A549 (cell line): ENCODE measurements around the gene IQCB1.

Source experiments
- KDM1A ChIP-seq: fragments of 200-600 bp; sonication (generic); IDR thresholded peaks from 2 replicates; pipeline ENCODE4 v1.6.1; 2016; ENCODE audit warnings: low read depth, mild to moderate bottlenecking
- NR3C1 ChIP-seq: fragments of >200 bp; sonication (Bioruptor Twin); formaldehyde crosslinking; IDR thresholded peaks from 3 replicates; pipeline ENCODE4 v1.6.1; 2017
- POLR2A ChIP-seq: IDR thresholded peaks from 2 replicates; pipeline ENCODE4 v1.6.1; 2012; ENCODE audit warnings: mild to moderate bottlenecking, low read length
- TF ChIP-seq, protein P1 (sequence below): fragments of >200 bp; sonication (Bioruptor Twin); formaldehyde crosslinking; IDR thresholded peaks from 3 replicates; pipeline ENCODE4 v1.5.1; 2016
- TF ChIP-seq, protein P2 (sequence below): fragments of 200-600 bp; sonication (generic); IDR thresholded peaks from 2 replicates; pipeline ENCODE4 v1.6.1; 2016; ENCODE audit warnings: antibody characterized with exemption, mild to moderate bottlenecking, moderate library complexity

DNA sequence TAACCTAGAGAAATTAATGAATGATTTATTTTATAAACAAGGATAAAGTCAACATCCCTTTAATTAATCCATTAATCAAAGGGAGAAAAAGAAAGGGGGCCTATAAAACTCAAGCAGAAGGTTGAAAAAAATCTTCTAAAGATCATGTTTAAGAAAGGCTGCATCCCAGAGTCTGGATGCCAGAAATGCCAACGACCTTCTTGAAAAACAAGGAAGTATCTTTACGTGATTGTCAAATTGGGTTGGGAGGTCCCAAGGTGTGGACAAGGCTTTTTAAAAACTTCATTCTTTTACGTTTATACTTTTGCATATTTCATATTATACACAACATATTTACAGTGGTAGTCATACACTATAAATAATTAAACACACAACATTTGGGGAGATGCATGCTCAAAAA is 86.9 kb downstream of the IQCB1 start:
- TF ChIP-seq, protein P1, sequence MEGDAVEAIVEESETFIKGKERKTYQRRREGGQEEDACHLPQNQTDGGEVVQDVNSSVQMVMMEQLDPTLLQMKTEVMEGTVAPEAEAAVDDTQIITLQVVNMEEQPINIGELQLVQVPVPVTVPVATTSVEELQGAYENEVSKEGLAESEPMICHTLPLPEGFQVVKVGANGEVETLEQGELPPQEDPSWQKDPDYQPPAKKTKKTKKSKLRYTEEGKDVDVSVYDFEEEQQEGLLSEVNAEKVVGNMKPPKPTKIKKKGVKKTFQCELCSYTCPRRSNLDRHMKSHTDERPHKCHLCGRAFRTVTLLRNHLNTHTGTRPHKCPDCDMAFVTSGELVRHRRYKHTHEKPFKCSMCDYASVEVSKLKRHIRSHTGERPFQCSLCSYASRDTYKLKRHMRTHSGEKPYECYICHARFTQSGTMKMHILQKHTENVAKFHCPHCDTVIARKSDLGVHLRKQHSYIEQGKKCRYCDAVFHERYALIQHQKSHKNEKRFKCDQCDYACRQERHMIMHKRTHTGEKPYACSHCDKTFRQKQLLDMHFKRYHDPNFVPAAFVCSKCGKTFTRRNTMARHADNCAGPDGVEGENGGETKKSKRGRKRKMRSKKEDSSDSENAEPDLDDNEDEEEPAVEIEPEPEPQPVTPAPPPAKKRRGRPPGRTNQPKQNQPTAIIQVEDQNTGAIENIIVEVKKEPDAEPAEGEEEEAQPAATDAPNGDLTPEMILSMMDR, result no peak
- TF ChIP-seq POLR2A, result no peak
- TF ChIP-seq NR3C1, result no peak
- no peak for TF ChIP-seq KDM1A
- TF ChIP-seq, protein P2, sequence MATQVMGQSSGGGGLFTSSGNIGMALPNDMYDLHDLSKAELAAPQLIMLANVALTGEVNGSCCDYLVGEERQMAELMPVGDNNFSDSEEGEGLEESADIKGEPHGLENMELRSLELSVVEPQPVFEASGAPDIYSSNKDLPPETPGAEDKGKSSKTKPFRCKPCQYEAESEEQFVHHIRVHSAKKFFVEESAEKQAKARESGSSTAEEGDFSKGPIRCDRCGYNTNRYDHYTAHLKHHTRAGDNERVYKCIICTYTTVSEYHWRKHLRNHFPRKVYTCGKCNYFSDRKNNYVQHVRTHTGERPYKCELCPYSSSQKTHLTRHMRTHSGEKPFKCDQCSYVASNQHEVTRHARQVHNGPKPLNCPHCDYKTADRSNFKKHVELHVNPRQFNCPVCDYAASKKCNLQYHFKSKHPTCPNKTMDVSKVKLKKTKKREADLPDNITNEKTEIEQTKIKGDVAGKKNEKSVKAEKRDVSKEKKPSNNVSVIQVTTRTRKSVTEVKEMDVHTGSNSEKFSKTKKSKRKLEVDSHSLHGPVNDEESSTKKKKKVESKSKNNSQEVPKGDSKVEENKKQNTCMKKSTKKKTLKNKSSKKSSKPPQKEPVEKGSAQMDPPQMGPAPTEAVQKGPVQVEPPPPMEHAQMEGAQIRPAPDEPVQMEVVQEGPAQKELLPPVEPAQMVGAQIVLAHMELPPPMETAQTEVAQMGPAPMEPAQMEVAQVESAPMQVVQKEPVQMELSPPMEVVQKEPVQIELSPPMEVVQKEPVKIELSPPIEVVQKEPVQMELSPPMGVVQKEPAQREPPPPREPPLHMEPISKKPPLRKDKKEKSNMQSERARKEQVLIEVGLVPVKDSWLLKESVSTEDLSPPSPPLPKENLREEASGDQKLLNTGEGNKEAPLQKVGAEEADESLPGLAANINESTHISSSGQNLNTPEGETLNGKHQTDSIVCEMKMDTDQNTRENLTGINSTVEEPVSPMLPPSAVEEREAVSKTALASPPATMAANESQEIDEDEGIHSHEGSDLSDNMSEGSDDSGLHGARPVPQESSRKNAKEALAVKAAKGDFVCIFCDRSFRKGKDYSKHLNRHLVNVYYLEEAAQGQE, result no peak
